Measurements from ENCODE around the gene TPGS1.

The TPGS1 gene

DNA sequence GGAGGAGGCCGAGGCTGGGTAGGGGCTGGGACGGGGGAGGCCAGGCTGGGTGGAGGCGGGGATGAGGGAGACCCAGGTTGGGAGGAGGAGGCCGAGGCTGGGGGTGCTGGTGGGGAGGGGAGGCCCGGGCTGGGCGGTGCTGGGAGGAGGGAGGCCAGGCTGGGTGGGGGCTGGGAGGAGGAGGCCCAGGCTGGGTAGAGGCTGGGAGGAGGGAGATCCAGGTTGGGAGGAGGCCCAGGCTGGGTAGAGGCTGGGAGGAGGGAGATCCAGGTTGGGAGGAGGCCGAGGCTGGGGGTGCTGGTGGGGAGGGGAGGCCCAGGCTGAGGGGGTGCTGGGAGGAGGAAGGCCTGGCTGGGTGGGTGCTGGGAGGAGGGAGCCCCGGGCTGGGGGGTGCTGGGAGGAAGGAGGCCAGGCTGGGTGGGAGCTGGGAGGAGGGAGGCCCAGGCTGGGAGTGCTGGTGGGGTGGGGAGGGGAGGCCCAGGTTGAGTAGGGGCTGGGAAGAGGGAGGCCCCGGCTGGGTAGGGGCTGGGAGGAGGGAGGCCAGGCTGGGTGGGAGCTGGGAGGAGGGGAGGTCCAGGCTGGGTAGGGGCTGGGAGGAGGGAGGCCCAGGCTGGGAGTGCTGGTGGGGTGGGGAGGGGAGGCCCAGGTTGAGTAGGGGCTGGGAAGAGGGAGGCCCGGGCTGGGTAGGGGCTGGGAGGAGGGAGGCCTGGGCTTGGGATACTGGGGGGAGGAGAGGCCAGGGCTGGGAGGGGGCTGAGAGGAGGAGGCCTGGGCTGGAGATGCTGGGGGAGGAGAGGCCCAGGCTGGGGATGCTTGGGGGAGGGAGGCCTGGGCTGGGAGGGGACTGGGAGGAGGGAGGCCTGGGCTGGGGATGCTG is 10.7 kb downstream of the TPGS1 start:
- no peak for DNase-seq (ENCODE audit: extremely low spot score)
- POLR2A ChIA-PET = interaction anchor here (1.0 to 1.9 kb wide), 2 partner anchors 13 to 54 kb away, joined by 3 to 7 read pairs; partner anchors contain the start of genes BSG and CDC34
- CTCF ChIA-PET = interaction anchor here (0.6 kb wide), 1 partner anchor 12 kb away, joined by 4 read pairs; no protein-coding TSS in a partner anchor
- TF ChIP-seq CTBP1 (IDR thresholded peaks at IDR 0.05; ENCODE audit: borderline replicate concordance) (no peak), ELF4 (IDR thresholded peaks at IDR 0.05) (no peak), HDGF (IDR thresholded peaks at IDR 0.05; ENCODE audit: borderline replicate concordance) (no peak), LEF1 (IDR thresholded peaks at IDR 0.05; ENCODE audit: borderline replicate concordance) (no peak), TARDBP (IDR thresholded peaks at IDR 0.05) (no peak), FOXA1 (IDR thresholded peaks at IDR 0.05) (no peak), SUZ12 (IDR thresholded peaks at IDR 0.05) (no peak), NFRKB (IDR thresholded peaks at IDR 0.05) (no peak), SP1 (IDR thresholded peaks at IDR 0.05) (no peak), ZNF384 (IDR thresholded peaks at IDR 0.05) (no peak), BHLHE40 (IDR thresholded peaks at IDR 0.05; ENCODE audit: borderline replicate concordance) (no peak), FOXK2 (IDR thresholded peaks at IDR 0.05) (no peak), FOXM1 (IDR thresholded peaks at IDR 0.05; ENCODE audit: borderline replicate concordance) (no peak), ARNT (IDR thresholded peaks at IDR 0.05) (no peak), L3MBTL2 (conservative IDR thresholded peaks at IDR 0.05) (no peak)
- TF ChIP-seq, protein P1, sequence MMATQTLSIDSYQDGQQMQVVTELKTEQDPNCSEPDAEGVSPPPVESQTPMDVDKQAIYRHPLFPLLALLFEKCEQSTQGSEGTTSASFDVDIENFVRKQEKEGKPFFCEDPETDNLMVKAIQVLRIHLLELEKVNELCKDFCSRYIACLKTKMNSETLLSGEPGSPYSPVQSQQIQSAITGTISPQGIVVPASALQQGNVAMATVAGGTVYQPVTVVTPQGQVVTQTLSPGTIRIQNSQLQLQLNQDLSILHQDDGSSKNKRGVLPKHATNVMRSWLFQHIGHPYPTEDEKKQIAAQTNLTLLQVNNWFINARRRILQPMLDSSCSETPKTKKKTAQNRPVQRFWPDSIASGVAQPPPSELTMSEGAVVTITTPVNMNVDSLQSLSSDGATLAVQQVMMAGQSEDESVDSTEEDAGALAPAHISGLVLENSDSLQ (IDR thresholded peaks at IDR 0.05) = no peak

GRCh38 chr19:518598-519231 is 11.4 kb downstream of the TPGS1 start:
- DNase-seq (ENCODE audit: extremely low spot score) = no peak
- POLR2A ChIA-PET = interaction anchor here (1.0 to 1.9 kb wide), 2 partner anchors 12 to 53 kb away, joined by 3 to 7 read pairs; partner anchors contain the start of genes BSG and CDC34
- TF ChIP-seq TARDBP (IDR thresholded peaks at IDR 0.05) (no peak), ARNT (IDR thresholded peaks at IDR 0.05) (no peak), L3MBTL2 (conservative IDR thresholded peaks at IDR 0.05) (no peak), NFRKB (IDR thresholded peaks at IDR 0.05) (no peak), FOXM1 (IDR thresholded peaks at IDR 0.05; ENCODE audit: borderline replicate concordance) (no peak), LEF1 (IDR thresholded peaks at IDR 0.05; ENCODE audit: borderline replicate concordance) (no peak)
- TF ChIP-seq, protein P1 (IDR thresholded peaks at IDR 0.05) = no peak
- CTCF ChIA-PET = interaction anchor here (0.6 to 0.7 kb wide), 2 partner anchors 12 to 106 kb away, joined by 4 read pairs; no protein-coding TSS in a partner anchor

DNA sequence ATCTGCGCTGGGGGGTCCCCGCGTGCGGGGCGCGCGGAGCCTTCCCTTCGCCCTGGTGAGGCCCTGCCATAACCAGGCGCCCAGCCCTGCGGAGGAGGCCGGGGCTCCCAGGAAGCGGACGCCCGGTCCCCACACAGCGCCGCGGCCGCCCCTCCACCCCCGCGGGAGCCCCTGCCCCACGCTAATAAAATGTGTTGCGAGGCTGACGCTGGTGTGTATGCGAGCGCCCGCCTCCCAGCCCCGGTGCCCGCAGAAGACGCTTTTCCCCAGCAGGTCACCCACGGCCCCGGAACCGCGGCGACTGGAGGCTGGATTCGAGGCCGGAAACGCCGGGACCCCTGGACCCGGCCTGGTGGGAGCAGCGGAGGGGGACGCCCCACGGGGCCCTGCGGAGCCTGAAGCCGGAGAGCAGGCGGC is 12.2 kb downstream of the TPGS1 start:
- DNase-seq (ENCODE audit: extremely low spot score) = no peak
- ChIA-PET POLR2A (no interaction called here), CTCF (interaction anchor here (0.7 kb wide), 1 partner anchor 107 kb away, joined by 4 read pairs; no protein-coding TSS in a partner anchor)
- no peak for TF ChIP-seq ARNT (IDR thresholded peaks at IDR 0.05)
- TF ChIP-seq, protein P1 (IDR thresholded peaks at IDR 0.05) = no peak

- TF ChIP-seq, protein P1 (IDR thresholded peaks at IDR 0.05) = no peak
- no peak for TF ChIP-seq BHLHE40 (IDR thresholded peaks at IDR 0.05; ENCODE audit: borderline replicate concordance)
- no peak for TF ChIP-seq CTBP1 (IDR thresholded peaks at IDR 0.05; ENCODE audit: borderline replicate concordance)
- TF ChIP-seq ARNT (IDR thresholded peaks at IDR 0.05) = no peak
- no peak for TF ChIP-seq L3MBTL2 (conservative IDR thresholded peaks at IDR 0.05)
- TF ChIP-seq TARDBP (IDR thresholded peaks at IDR 0.05) = no peak
- no peak for TF ChIP-seq ZNF384 (IDR thresholded peaks at IDR 0.05)
- TF ChIP-seq SUZ12 (IDR thresholded peaks at IDR 0.05) = no peak
- TF ChIP-seq SP1 (IDR thresholded peaks at IDR 0.05) = no peak
- TF ChIP-seq HDGF (IDR thresholded peaks at IDR 0.05; ENCODE audit: borderline replicate concordance) = no peak
- ChIA-PET POLR2A (interaction anchor here (1.6 to 3.0 kb wide), 3 partner anchors 8 to 16 kb away, joined by 4 to 20 read pairs (median 8); partner anchors contain the start of gene CDC34), CTCF (no interaction called here)
- no peak for DNase-seq (ENCODE audit: extremely low spot score)
Measured at GRCh38 chr19:522726-523125, 15.4 kb downstream of the TPGS1 start.

GRCh38 chr19:524062-524674 is 16.9 kb downstream of the TPGS1 start:
- no peak for DNase-seq (ENCODE audit: extremely low spot score)
- TF ChIP-seq TARDBP (IDR thresholded peaks at IDR 0.05) (no peak), SUZ12 (IDR thresholded peaks at IDR 0.05) (no peak), ARNT (IDR thresholded peaks at IDR 0.05) (no peak), LEF1 (IDR thresholded peaks at IDR 0.05; ENCODE audit: borderline replicate concordance) (no peak), ZNF384 (IDR thresholded peaks at IDR 0.05) (no peak), HDGF (IDR thresholded peaks at IDR 0.05; ENCODE audit: borderline replicate concordance) (no peak), FOXK2 (IDR thresholded peaks at IDR 0.05) (no peak), ELF4 (IDR thresholded peaks at IDR 0.05) (no peak), BHLHE40 (IDR thresholded peaks at IDR 0.05; ENCODE audit: borderline replicate concordance) (no peak), NFRKB (IDR thresholded peaks at IDR 0.05) (no peak), FOXA1 (IDR thresholded peaks at IDR 0.05) (no peak), FOXM1 (IDR thresholded peaks at IDR 0.05; ENCODE audit: borderline replicate concordance) (no peak), SP1 (IDR thresholded peaks at IDR 0.05) (no peak), CTBP1 (IDR thresholded peaks at IDR 0.05; ENCODE audit: borderline replicate concordance) (no peak), L3MBTL2 (conservative IDR thresholded peaks at IDR 0.05) (no peak)
- TF ChIP-seq, protein P1 (IDR thresholded peaks at IDR 0.05) = no peak
- POLR2A ChIA-PET = no interaction called here
- CTCF ChIA-PET = no interaction called here
